ENCODE data around the gene SRSF4. TPM values are rescaled to one million over a fixed set of nuclear protein-coding genes. Genes with fewer than 3 reads are reported as not detected.

The SRSF4 gene
- total RNA-seq, 1 donor from 2014 or later = 89.0 TPM

GRCh38 chr1:29197993-29198392 lies 16.3 kb upstream of the SRSF4 start:
- Histone ChIP-seq H3K27me3 (no peaks in the 10 kb centered on the region), H3K9me3 (no peaks in the 10 kb centered on the region), H3K27ac (no peak overlapping the region), H3K36me3 (peaks cover 25% of the 10 kb centered on the region), H3K4me1 (peaks cover 15% of the 10 kb centered on the region), H3K4me3 (no peak overlapping the region)
- DNase-seq (no peak), ATAC-seq (no peak)
- intact Hi-C loops (cut with DNase I) = no loop called here
- no peak for TF ChIP-seq CTCF (IDR thresholded peaks at IDR 0.05)

- no peak for DNase-seq
- Histone ChIP-seq H3K9me3 (no peaks in the 10 kb centered on the region), H3K36me3 (peaks cover 25% of the 10 kb centered on the region), H3K27ac (no peak overlapping the region), H3K27me3 (no peaks in the 10 kb centered on the region), H3K4me3 (no peak overlapping the region), H3K4me1 (peaks cover 13% of the 10 kb centered on the region)
- ATAC-seq = peak; percentile 89
- intact Hi-C loops (cut with DNase I) = no loop called here
- peak; percentile 38 for TF ChIP-seq CTCF (IDR thresholded peaks at IDR 0.05)
These were observed 15.9 kb upstream of the SRSF4 start for GRCh38 chr1:29197590-29197924.

DNA sequence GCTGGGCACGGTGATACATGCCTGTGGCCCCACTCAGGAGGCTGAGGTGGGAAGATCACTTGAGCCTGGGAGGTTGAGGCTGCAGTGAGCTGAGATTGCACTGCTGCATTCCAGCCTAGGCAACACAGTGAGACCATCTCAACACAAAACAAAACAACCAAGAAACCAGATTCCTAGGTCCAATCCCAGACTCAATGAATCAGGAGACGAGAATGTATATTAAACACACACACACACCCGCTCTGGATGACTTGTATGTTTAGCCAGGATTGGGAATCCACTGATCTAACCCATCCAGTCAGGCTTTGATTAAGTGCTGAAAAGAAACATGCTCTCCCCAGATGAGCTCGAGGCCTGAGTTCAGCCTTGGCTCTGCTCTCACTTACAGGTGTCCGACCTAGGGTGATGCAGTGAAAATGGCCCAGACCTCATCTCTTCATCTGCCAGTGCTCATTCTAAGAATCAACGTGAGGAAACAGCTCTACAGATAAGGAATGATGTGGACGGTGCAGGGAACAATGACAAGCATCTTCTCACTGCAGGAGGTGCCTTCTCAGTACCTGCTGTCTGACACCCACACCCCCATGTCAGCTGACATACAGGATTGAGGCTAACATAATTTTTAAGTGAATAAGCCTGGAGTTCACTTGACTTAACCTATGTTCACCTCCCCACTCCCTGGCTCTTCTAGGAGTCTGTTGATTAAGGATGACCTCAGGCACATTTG lies 15.3 kb upstream of the SRSF4 start:
- Histone ChIP-seq H3K4me1 (peaks cover 8% of the 10 kb centered on the region), H3K36me3 (peaks cover 25% of the 10 kb centered on the region), H3K27me3 (no peaks in the 10 kb centered on the region), H3K4me3 (no peak overlapping the region), H3K27ac (no peak overlapping the region), H3K9me3 (no peaks in the 10 kb centered on the region)
- intact Hi-C loops (cut with DNase I) = no loop called here
- no peak for TF ChIP-seq CTCF (IDR thresholded peaks at IDR 0.05)
- ATAC-seq (no peak), DNase-seq (no peak)

DNA sequence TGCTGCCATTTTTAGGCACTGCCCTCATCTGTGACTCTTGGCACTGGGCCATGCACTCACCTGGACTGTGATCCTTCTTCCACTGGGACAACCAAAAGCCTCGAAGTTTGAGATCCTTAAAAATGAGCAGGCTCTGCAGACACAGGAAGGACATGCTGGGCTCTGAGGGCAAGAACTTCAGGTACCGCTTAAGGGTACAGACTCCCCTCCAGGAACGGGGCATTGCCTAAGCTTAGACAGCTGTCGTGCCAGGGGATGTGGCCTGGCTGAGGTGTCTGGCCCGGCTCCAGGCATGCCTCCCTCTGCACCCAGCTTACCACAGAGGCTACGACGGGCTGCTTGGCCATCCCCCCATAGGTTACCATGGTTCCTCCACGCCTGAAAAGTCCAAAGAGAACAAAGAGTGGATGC lies 14.2 kb upstream of the SRSF4 start:
- no peak for DNase-seq

DNA sequence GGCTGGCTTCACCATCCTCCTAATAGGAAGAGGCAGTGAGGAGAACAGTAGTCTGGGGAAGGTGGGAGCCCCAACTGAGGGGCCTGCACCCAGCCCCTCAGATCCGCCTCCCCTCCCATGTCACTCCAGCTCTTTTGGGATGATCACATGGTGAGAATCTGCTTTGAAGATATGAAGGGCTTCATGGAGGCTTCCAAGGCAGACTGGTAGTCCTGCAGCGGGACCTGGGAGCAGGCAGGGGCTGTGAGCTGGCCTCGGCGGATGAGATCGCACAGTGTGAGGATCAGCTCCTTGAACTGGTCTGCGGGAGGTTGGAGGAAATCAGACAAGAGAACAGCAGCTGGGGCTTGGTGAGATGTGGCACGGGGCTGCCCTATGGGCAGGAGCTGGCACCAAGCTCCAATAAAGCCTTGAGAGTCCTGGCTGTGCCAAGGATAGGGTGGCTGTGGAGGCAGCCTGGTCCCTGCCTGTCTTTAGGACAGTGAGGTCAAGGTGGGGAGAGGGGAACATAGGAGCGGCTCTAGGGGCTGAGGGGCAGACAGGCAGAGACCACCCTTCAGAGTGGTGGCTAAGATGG lies 12.3 kb upstream of the SRSF4 start:
- Histone ChIP-seq H3K4me3 (no peak overlapping the region), H3K36me3 (peaks cover 4% of the 10 kb centered on the region), H3K9me3 (no peaks in the 10 kb centered on the region), H3K27ac (no peak overlapping the region), H3K4me1 (no peaks in the 10 kb centered on the region), H3K27me3 (no peaks in the 10 kb centered on the region)
- no peak for ATAC-seq
- TF ChIP-seq CTCF (IDR thresholded peaks at IDR 0.05) = no peak
- DNase-seq = peak; percentile 40
- intact Hi-C loops (cut with DNase I) = no loop called here

More for the DNA sequence above, 14.2 kb upstream of the SRSF4 start:
- H3K4me3 ChIP-seq = no peak overlapping the region
- TF ChIP-seq CTCF (IDR thresholded peaks at IDR 0.05) = no peak
- intact Hi-C loops (cut with DNase I) = no loop called here
- H3K4me1 ChIP-seq = no peaks in the 10 kb centered on the region
- no peak overlapping the region for H3K27ac ChIP-seq
- no peaks in the 10 kb centered on the region for H3K27me3 ChIP-seq
- no peaks in the 10 kb centered on the region for H3K9me3 ChIP-seq
- ATAC-seq = peak; percentile 12
- H3K36me3 ChIP-seq = peaks cover 21% of the 10 kb centered on the region

Measured in upper lobe of right lung (tissue), 1 donor.